Pancreas (tissue), 10 donors: ENCODE data around the gene OTUD5. TPM values are rescaled to one million over a fixed set of nuclear protein-coding genes. Genes with fewer than 3 reads are reported as not detected.

ENCODE experiments used
- ATAC-seq, 4 donors: fragments of 200-7000 bp; cut with Tn5 transposase; one replicate each; pipeline versions ENCODE4 v1.8.0 to v1.9.1; 2020; ENCODE audit warnings: mild to moderate bottlenecking in 4 of 4, moderate library complexity in 4 of 4
- DNase-seq, 6 donors: peaks; one replicate each; pipeline ENCODE4 v3.0.0-alpha.2; 2020
- FAIRE-seq: peaks from 2 replicates; lab custom pipeline; 2012; peaks lifted over from hg19 to GRCh38; lab: Jason Lieb, UNC
- H3K27ac ChIP-seq, 4 donors: fragments of 200-600 bp; sonication (generic); 1 replicate in 3 of 4; 2 replicates in 1 of 4; pipeline versions ENCODE4 v1.5.0 to v1.8.0; 2020
- H3K27me3 ChIP-seq, 4 donors: fragments of 200-600 bp; one replicate each; pipeline ENCODE4 v1.8.0; 2021
- H3K36me3 ChIP-seq, 3 donors: fragments of 200-600 bp; sonication (generic) in 1 of 3; one replicate each; pipeline versions ENCODE4 v1.5.0 to v1.8.0; 2020 to 2021
- H3K4me1 ChIP-seq, 3 donors: fragments of 200-600 bp; one replicate each; pipeline ENCODE4 v1.8.0; 2021
- H3K4me3 ChIP-seq, 4 donors: fragments of 200-600 bp; sonication (generic) in 2 of 4; one replicate each; pipeline versions ENCODE4 v1.5.0 to v1.8.0; 2020 to 2021
- H3K9me3 ChIP-seq, 4 donors: fragments of 200-600 bp; one replicate each; pipeline ENCODE4 v1.8.0; 2021
- CTCF ChIP-seq, 4 donors: fragments of 200-600 bp; sonication (generic) in 3 of 4; IDR thresholded peaks; one replicate each; pipeline versions ENCODE4 v1.5.0 to v1.8.0; 2021; ENCODE audit warnings: antibody characterized with exemption in 4 of 4
- WGBS, 2 donors: extraction: QIAGEN DNeasy Blood & Tissue Kit; methylation state at CpG; one replicate each; pipeline ENCODE4 v1.1.7; 2013; 5-methylcytosine and 5-hydroxymethylcytosine counted together
- intact Hi-C, 3 donors: fragments of 100-400 bp; cut with DNase I; formaldehyde crosslinking; loops; one replicate each; pipeline versions ENCODE4 v1.11.1 to v1.14.2; 2022
- polyA plus RNA-seq, 2 donors: library from polyadenylated mRNA; stranded (reverse); fragments of 200-250 nt; gene quantifications; one replicate each; pipeline ENCODE4 v1.2.3, GENCODE V29; 2013
- total RNA-seq, 6 donors: library from RNA; stranded (reverse); fragmentation: NEBNext Ultra II Directional in 4 of 6; extraction: Animal tissue kit (Norgen Biotek cat#: 25700) in 4 of 6; gene quantifications; one replicate each; pipeline versions ENCODE4 v1.2.1 to v1.2.4, GENCODE V29; 2021 to 2023
- donor health status: healthy with polysubstance abuse.
- donor health status: DM: no; HTN: no; CAD: no; lungs with moderate emphysema.
- donor health status: DM: no; HTN: no; CAD: no.
- donor health status: control.
- donor health status: control.
- donor health status: Bipolar disorder and iron deficiency.
- donor health status: DM: yes; HTN: yes; CAD: no.
- donor health status: DM: no; HTN: no; CAD: no.
- donor health status: DM: no; HTN: no; CAD: no.
- donor health status: DM: yes; HTN: yes; CAD: no.

The OTUD5 gene
- total and polyA plus RNA-seq, 8 donors: 14.2 to 34.3 (median 19.3) TPM

- 86 to 94% methylated on average over 2 of the region's 2 CpGs for WGBS, 2 donors
- no peak overlapping the region for H3K4me3 ChIP-seq
- FAIRE-seq (no peak), DNase-seq (no peak), ATAC-seq (no peak)
- no peaks in the 10 kb centered on the region for H3K4me1 ChIP-seq
- no peaks in the 10 kb centered on the region for H3K9me3 ChIP-seq
- no peak for TF ChIP-seq CTCF (IDR thresholded peaks at IDR 0.05)
- peaks cover 0 to 6% (median 0%) of the 10 kb centered on the region in 3 donors for H3K36me3 ChIP-seq
- no peak overlapping the region for H3K27ac ChIP-seq
- intact Hi-C loops: no loop called here
- H3K27me3 ChIP-seq: no peaks in the 10 kb centered on the region
Measured at GRCh38 chrX:48933757-48934156, 23.6 kb downstream of the OTUD5 start.

- H3K36me3 ChIP-seq: no peaks in the 10 kb centered on the region
- no peak for ATAC-seq
- H3K4me3 ChIP-seq: no peak overlapping the region
- DNase-seq: no peak
- no peaks in the 10 kb centered on the region for H3K4me1 ChIP-seq
- no peak for TF ChIP-seq CTCF (IDR thresholded peaks at IDR 0.05)
- WGBS, 2 donors: 52 to 68% methylated on average over 2 of the region's 2 CpGs
- FAIRE-seq: no peak
- H3K27ac ChIP-seq: no peak overlapping the region
- intact Hi-C loops: no loop called here
- H3K9me3 ChIP-seq: no peaks in the 10 kb centered on the region
- H3K27me3 ChIP-seq: no peaks in the 10 kb centered on the region
Measured at GRCh38 chrX:48927736-48928382, 29.5 kb downstream of the OTUD5 start.

DNA sequence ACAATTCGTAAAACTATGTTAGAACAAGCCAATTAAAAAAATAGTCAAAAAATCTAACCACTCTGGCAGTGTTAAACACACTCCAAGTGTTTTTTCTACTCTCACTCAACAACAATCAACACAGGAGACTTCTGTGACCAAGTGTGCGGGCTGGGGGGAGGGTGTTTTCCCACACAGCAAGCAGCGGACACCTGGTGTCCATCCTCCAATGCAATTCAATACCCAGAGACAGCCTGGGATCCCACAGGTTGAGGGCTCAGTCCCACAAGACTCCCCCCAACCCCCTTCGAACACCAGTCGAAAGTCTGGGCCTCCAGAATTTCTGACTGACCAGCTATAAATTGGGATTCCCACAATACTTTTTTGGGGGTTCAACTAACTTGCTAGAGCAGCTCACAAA is 30.3 kb downstream of the OTUD5 start:
- Histone ChIP-seq H3K9me3 (no peaks in the 10 kb centered on the region), H3K36me3 (no peaks in the 10 kb centered on the region), H3K27ac (no peak overlapping the region), H3K4me1 (no peaks in the 10 kb centered on the region), H3K27me3 (no peaks in the 10 kb centered on the region), H3K4me3 (no peak overlapping the region)
- ATAC-seq (no peak), DNase-seq (no peak), FAIRE-seq (no peak)
- intact Hi-C loops: no loop called here
- WGBS, 2 donors: 75 to 91% methylated on average over 5 of the region's 5 CpGs
- TF ChIP-seq CTCF (IDR thresholded peaks at IDR 0.05): no peak

- intact Hi-C loops: no loop called here
- H3K36me3 ChIP-seq: no peaks in the 10 kb centered on the region
- 88 to 96% methylated on average over 5 of the region's 5 CpGs for WGBS, 2 donors
- FAIRE-seq: no peak
- no peaks in the 10 kb centered on the region for H3K27me3 ChIP-seq
- TF ChIP-seq CTCF (IDR thresholded peaks at IDR 0.05): no peak
- no peak overlapping the region for H3K27ac ChIP-seq
- H3K4me1 ChIP-seq: no peaks in the 10 kb centered on the region
- DNase-seq: no peak
- no peak overlapping the region for H3K4me3 ChIP-seq
- no peaks in the 10 kb centered on the region for H3K9me3 ChIP-seq
- ATAC-seq: no peak
Measured at GRCh38 chrX:48924270-48924669, 33.1 kb downstream of the OTUD5 start.

- Histone ChIP-seq H3K9me3 (no peaks in the 10 kb centered on the region), H3K27ac (no peak overlapping the region), H3K4me1 (no peaks in the 10 kb centered on the region), H3K27me3 (peaks cover 0 to under 1% (median 0%) of the 10 kb centered on the region in 4 donors), H3K4me3 (no peak overlapping the region), H3K36me3 (no peaks in the 10 kb centered on the region)
- ATAC-seq: no peak
- 86 to 93% methylated on average over 13 of the region's 13 CpGs for WGBS, 2 donors
- TF ChIP-seq CTCF (IDR thresholded peaks at IDR 0.05): no peak
- intact Hi-C loops: no loop called here
- FAIRE-seq: no peak
- no peak for DNase-seq
Measured at GRCh38 chrX:48923771-48924170, 33.6 kb downstream of the OTUD5 start.
